ENCODE results near the gene TP73.

The TP73 gene

GRCh38 chr1:3651930-3652547, at the start of gene TP73:
TSS of gene TP73 (plus strand) at chr1:3652516. CDS start at chr1:3682366, 29,850 bp downstream.
- no peak for DNase-seq

- DNase-seq = no peak
Observed at GRCh38 chr1:3603156-3603555, 49.2 kb upstream of the TP73 start.

GRCh38 chr1:3603571-3604467, 48.5 kb upstream of the TP73 start:
- DNase-seq = no peak

DNA sequence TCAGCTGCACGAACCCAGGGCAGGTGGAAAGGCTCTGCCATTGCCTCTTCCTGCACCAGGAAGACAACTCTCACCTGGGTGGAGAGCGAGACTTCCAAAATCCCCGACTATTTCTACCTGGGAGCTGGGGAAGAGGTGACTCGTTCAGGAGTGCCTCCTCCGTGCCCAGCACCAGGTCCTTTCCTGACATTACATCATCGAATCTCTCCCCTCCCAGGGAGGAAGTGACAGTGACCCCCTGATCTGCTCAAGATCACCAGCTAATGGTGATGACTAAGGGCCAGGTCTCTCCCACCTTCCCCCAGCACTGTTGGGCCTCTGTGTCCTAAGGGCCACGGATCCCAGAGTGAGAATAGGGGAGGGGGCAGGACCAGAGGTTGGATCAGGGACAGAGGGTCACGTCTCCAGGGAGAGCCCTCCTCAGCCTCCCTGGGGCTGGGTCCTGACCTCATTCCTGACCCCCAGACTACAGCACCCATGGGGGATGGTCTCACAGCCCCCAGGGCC, 47.8 kb upstream of the TP73 start:
- DNase-seq = no peak

DNA sequence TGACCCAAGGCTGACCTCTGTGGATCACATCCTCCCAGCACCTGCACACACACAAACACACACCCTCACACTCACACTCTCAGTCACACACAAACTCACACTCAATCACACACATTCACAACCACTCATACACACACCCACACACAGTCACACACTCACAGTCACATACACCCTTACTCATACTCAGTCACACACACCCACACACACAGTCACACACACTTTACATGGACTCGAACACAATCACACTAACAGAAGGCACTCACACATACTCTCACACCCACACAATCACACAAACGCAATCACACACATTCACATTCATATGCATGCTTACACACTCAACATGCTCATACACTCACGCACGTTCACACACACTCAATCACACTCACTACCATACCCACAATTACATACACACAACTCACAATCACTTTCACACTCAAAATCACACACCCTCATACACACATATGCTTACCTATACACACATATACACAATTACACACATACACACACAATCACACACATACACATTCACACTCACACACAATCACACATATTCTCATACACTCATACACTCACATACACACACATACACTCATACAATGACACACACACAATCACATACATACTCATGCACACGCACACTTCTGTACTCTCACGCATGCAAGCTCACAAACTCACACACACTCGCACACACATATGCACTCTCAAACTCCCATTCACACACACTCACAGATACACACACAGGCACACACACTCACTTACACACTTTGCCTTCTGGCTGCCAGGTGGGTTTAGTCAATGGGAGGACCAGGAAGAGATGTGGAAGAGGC, 47.1 kb upstream of the TP73 start:
- no peak for DNase-seq

GRCh38 chr1:3606779-3607702, 45.3 kb upstream of the TP73 start:
- DNase-seq = no peak

- no peak for DNase-seq
Observed at GRCh38 chr1:3607703-3608065, 44.6 kb upstream of the TP73 start.

GRCh38 chr1:3608154-3608553, 44.2 kb upstream of the TP73 start:
- no peak for DNase-seq

GRCh38 chr1:3609016-3609768, 43.1 kb upstream of the TP73 start:
- DNase-seq = no peak

GRCh38 chr1:3609769-3610526, 42.4 kb upstream of the TP73 start:
- DNase-seq = no peak

- no peak for DNase-seq
Observed at GRCh38 chr1:3610527-3611169, 41.7 kb upstream of the TP73 start.

GRCh38 chr1:3611170-3612019, 40.9 kb upstream of the TP73 start, which contains the start of gene MEGF6:
TSS of gene MEGF6 (minus strand) at chr1:3611508. CDS start at chr1:3611268, 240 bp downstream.
- DNase-seq = peak; percentile 34

DNA sequence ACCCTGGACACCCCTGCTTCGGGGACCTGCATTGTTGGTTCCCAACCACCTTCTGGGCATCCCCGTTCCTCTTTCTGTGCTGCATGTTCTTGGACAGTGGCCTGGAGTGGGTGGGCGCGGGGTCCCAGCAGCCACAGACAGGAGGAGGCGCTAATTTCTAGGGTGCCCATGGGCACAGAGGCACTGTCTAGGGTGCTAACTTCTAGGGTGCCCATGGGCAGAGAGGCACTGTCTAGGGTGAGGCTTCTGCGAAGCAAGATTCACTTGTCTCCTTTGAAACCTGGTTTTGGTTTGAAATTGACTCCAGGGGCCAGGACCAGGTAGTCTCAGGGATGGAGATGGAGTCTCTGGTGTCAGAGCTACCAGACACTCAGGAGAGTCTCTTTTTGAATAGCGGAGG, 40.2 kb upstream of the TP73 start:
- DNase-seq = no peak

GRCh38 chr1:3614755-3615742, 37.3 kb upstream of the TP73 start:
- no peak for DNase-seq

GRCh38 chr1:3616861-3617260, 35.5 kb upstream of the TP73 start:
- no peak for DNase-seq

GRCh38 chr1:3617806-3618345, 34.4 kb upstream of the TP73 start:
- DNase-seq = no peak

DNA sequence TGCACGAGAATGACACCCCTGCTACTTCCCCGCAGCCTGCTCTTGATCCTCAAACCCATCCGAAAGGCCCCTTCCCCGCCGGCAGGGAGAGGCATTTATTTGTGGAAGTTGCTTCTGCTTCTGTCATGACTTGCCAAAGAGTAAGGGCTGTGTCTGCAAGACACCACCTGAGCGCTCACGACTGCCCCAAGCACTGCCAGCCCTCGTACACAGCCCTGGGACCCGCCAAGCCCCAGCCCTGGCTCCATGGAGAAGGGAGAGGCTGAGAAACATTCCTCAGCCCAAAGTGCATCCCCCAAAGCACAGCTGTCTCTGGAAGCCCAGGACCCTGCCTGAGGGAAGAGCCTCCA, 33.8 kb upstream of the TP73 start:
- DNase-seq = no peak

All from activated CD4-positive, alpha-beta T cell treated with anti-CD3 and anti-CD28 coated beads, Interleukin-2, amount 50 U/mL, for 16 hours (primary cell).